Measurements from ENCODE around the gene LEP. TPM values are rescaled to one million over a fixed set of nuclear protein-coding genes. Genes with fewer than 3 reads are reported as not detected.
"Not testable (repeated sequence)": the region's sequence is repeated elsewhere in the genome, so short reads cannot be mapped to it uniquely, and the experiment has no call there.

The LEP gene
- total RNA-seq, 2 donors from 2014 or later: not detected

- not testable (repeated sequence) for H3K4me3 Mint-ChIP-seq; H3K4me1 Mint-ChIP-seq (ENCODE audit: low read depth in 2 of 2); ATAC-seq; H3K27ac Mint-ChIP-seq; H3K27me3 Mint-ChIP-seq; DNase-seq (ENCODE audit: low spot score); H3K9me3 Mint-ChIP-seq
- peaks cover 16% of the 10 kb centered on the region for H3K36me3 Mint-ChIP-seq
These were observed 39.4 kb downstream of the LEP start for GRCh38 chr7:128280451-128280850.

GRCh38 chr7:128281605-128282380, 40.7 kb downstream of the LEP start:
- no peak overlapping the region for H3K27ac Mint-ChIP-seq
- H3K4me3 Mint-ChIP-seq: no peak overlapping the region
- peaks cover 16% of the 10 kb centered on the region for H3K36me3 Mint-ChIP-seq
- H3K4me1 Mint-ChIP-seq (ENCODE audit: low read depth in 2 of 2): peaks cover 0 to 4% of the 10 kb centered on the region in 2 donors
- no peak for ATAC-seq
- no peaks in the 10 kb centered on the region for H3K27me3 Mint-ChIP-seq
- H3K9me3 Mint-ChIP-seq: peaks cover 7% of the 10 kb centered on the region
- no peak for DNase-seq (ENCODE audit: low spot score)

- no peak for DNase-seq (ENCODE audit: low spot score)
- H3K27me3 Mint-ChIP-seq: no peaks in the 10 kb centered on the region
- peaks cover 3% of the 10 kb centered on the region for H3K9me3 Mint-ChIP-seq
- peaks cover 0 to 4% of the 10 kb centered on the region in 2 donors for H3K4me1 Mint-ChIP-seq (ENCODE audit: low read depth in 2 of 2)
- ATAC-seq: no peak
- H3K36me3 Mint-ChIP-seq: peaks cover 10% of the 10 kb centered on the region
- no peak overlapping the region for H3K27ac Mint-ChIP-seq
- no peak overlapping the region for H3K4me3 Mint-ChIP-seq
These were observed 43.0 kb downstream of the LEP start for GRCh38 chr7:128284102-128284501.

- Mint-ChIP-seq H3K4me3 (no peak overlapping the region), H3K36me3 (peaks cover under 1% of the 10 kb centered on the region), H3K9me3 (no peaks in the 10 kb centered on the region), H3K27me3 (no peaks in the 10 kb centered on the region), H3K4me1 (ENCODE audit: low read depth in 2 of 2) (no peaks in the 10 kb centered on the region), H3K27ac (no peak overlapping the region)
- ATAC-seq: no peak
- no peak for DNase-seq (ENCODE audit: low spot score)
These were observed 46.5 kb downstream of the LEP start for GRCh38 chr7:128287556-128287955.

DNA sequence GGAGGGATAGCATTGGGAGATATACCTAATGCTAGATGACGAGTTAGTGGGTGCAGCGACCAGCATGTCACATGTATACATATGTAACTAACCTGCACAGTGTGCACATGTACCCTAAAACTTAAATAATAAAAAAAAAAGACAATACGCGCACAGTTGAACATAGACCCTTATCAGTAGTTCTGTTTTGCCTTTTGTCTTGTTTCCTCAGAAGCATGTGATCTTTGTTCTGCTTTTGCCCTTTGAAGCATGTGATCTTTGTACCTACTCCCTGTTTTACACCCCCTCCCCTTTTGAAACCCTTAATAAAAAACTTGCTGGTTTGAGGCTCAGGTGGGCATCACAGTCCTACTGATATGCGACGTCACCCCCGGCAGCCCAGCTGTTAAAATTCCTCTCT, 56.9 kb downstream of the LEP start:
- H3K27me3 Mint-ChIP-seq; H3K9me3 Mint-ChIP-seq; H3K4me3 Mint-ChIP-seq; H3K27ac Mint-ChIP-seq; DNase-seq (ENCODE audit: low spot score); H3K4me1 Mint-ChIP-seq (ENCODE audit: low read depth in 2 of 2); ATAC-seq; H3K36me3 Mint-ChIP-seq: not testable (repeated sequence)

GRCh38 chr7:128299109-128299607, 58.1 kb downstream of the LEP start:
- Mint-ChIP-seq H3K9me3 (no peaks in the 10 kb centered on the region), H3K36me3 (no peaks in the 10 kb centered on the region), H3K4me1 (ENCODE audit: low read depth in 2 of 2) (peaks cover 0 to 3% of the 10 kb centered on the region in 2 donors), H3K27ac (peak overlapping the region in 1 of 2 donors; percentile 53), H3K4me3 (no peak overlapping the region), H3K27me3 (no peaks in the 10 kb centered on the region)
- ATAC-seq: no peak
- DNase-seq (ENCODE audit: low spot score): no peak

GRCh38 chr7:128302139-128302538, 61.1 kb downstream of the LEP start:
- Mint-ChIP-seq H3K27me3 (no peaks in the 10 kb centered on the region), H3K9me3 (no peaks in the 10 kb centered on the region), H3K4me3 (no peak overlapping the region), H3K4me1 (ENCODE audit: low read depth in 2 of 2) (peaks cover 0 to 3% of the 10 kb centered on the region in 2 donors), H3K36me3 (peaks cover 12% of the 10 kb centered on the region), H3K27ac (no peak overlapping the region)
- ATAC-seq: no peak
- DNase-seq (ENCODE audit: low spot score): no peak

GRCh38 chr7:128303133-128303532, 62.1 kb downstream of the LEP start:
- H3K27ac Mint-ChIP-seq: no peak overlapping the region
- no peaks in the 10 kb centered on the region for H3K27me3 Mint-ChIP-seq
- no peak for ATAC-seq
- no peak overlapping the region for H3K4me3 Mint-ChIP-seq
- peaks cover 0 to 3% of the 10 kb centered on the region in 2 donors for H3K4me1 Mint-ChIP-seq (ENCODE audit: low read depth in 2 of 2)
- no peak for DNase-seq (ENCODE audit: low spot score)
- H3K36me3 Mint-ChIP-seq: peaks cover 18% of the 10 kb centered on the region
- H3K9me3 Mint-ChIP-seq: no peaks in the 10 kb centered on the region

GRCh38 chr7:128303643-128304042, 62.6 kb downstream of the LEP start:
- Mint-ChIP-seq H3K9me3 (no peaks in the 10 kb centered on the region), H3K4me1 (ENCODE audit: low read depth in 2 of 2) (peaks cover 0 to 3% of the 10 kb centered on the region in 2 donors), H3K27ac (no peak overlapping the region), H3K4me3 (no peak overlapping the region), H3K27me3 (no peaks in the 10 kb centered on the region), H3K36me3 (peaks cover 21% of the 10 kb centered on the region)
- DNase-seq (ENCODE audit: low spot score) (no peak), ATAC-seq (no peak)

GRCh38 chr7:128304212-128304611, 63.1 kb downstream of the LEP start:
- H3K27ac Mint-ChIP-seq: no peak overlapping the region
- H3K27me3 Mint-ChIP-seq: no peaks in the 10 kb centered on the region
- no peak overlapping the region for H3K4me3 Mint-ChIP-seq
- H3K9me3 Mint-ChIP-seq: no peaks in the 10 kb centered on the region
- H3K4me1 Mint-ChIP-seq (ENCODE audit: low read depth in 2 of 2): peaks cover 0 to 3% of the 10 kb centered on the region in 2 donors
- H3K36me3 Mint-ChIP-seq: peaks cover 26% of the 10 kb centered on the region
- DNase-seq (ENCODE audit: low spot score): no peak
- no peak for ATAC-seq

GRCh38 chr7:128307061-128307460, 66.0 kb downstream of the LEP start:
- Mint-ChIP-seq H3K27ac (no peak overlapping the region), H3K9me3 (no peaks in the 10 kb centered on the region), H3K36me3 (peaks cover 34% of the 10 kb centered on the region), H3K4me1 (ENCODE audit: low read depth in 2 of 2) (peaks cover 0 to 3% of the 10 kb centered on the region in 2 donors), H3K4me3 (no peak overlapping the region), H3K27me3 (no peaks in the 10 kb centered on the region)
- ATAC-seq (no peak), DNase-seq (ENCODE audit: low spot score) (no peak)

Other genes with a start within 250 kb of the LEP start
- under 1 TPM in 1 of 2 donors, not detected in 1; 0.07 TPM for gene LRRC4, start 209.8 kb upstream of the LEP start, total RNA-seq
- 10 to 100 TPM; 46.4 to 77.1 TPM for gene RBM28, start 102.6 kb downstream of the LEP start, total RNA-seq
- gene PRRT4, start 120.4 kb downstream of the LEP start, total RNA-seq: not detected
- 10 to 100 TPM; 15.8 to 34.5 TPM for gene IMPDH1, start 168.7 kb downstream of the LEP start, total RNA-seq
- 1 to 10 TPM; 3.8 to 9.1 TPM for gene HILPDA, start 214.6 kb downstream of the LEP start, total RNA-seq
- 10 to 100 TPM; 35.7 to 48.2 TPM for gene METTL2B, start 235.5 kb downstream of the LEP start, total RNA-seq

Data from natural killer cell treated with Interleukin-12 subunit alpha and Interleukin-12 subunit beta and Interleukin-15 and Interleukin-18, amount 100 ng/mL, for 72 hours (primary cell).